HepG2 (cell line): Measurements from ENCODE around the gene MAP3K8. TPM values are rescaled to one million over a fixed set of nuclear protein-coding genes. Genes with fewer than 3 reads are reported as not detected.

Source experiments
- BHLHE40 ChIP-seq: IDR thresholded peaks from 2 replicates; pipeline ENCODE4 v1.6.1; 2011; ENCODE audit warnings: low read length, improper control_type of control experiment
- DNMT3B ChIP-seq: conservative IDR thresholded peaks from 2 replicates; pipeline ENCODE4 v1.6.1; 2016; ENCODE audit warnings: missing biosample characterization, control low read depth
- FOXA3 ChIP-seq: IDR thresholded peaks from 2 replicates; pipeline ENCODE4 v1.6.1; 2016; ENCODE audit warnings: missing genetic modification reagents, missing compliant biosample characterization
- HNF4G ChIP-seq, 2 experiments: sonication (generic) in 1 of 2; formaldehyde crosslinking in 1 of 2; IDR thresholded peaks; 2 replicates each; pipeline versions ENCODE4 v1.4.0 to v1.6.1; 2011 to 2020; ENCODE audit warnings: borderline replicate concordance in 2 of 2, low read depth in 2 of 2, mild to moderate bottlenecking in 2 of 2, low read length in 1 of 2, missing genetic modification reagents in 1 of 2, moderate library complexity in 1 of 2
- HNRNPL ChIP-seq: fragments of 200-400 bp; formaldehyde crosslinking; IDR thresholded peaks from 2 replicates; pipeline ENCODE4 v1.6.1; 2017; ENCODE audit warnings: mild to moderate bottlenecking, low read depth, low read length
- MTA3 ChIP-seq: sonication (generic); formaldehyde crosslinking; IDR thresholded peaks from 2 replicates; pipeline ENCODE4 v1.4.0; 2020; ENCODE audit warnings: missing genetic modification reagents
- NR2F6 ChIP-seq, 2 experiments: IDR thresholded peaks; 2 replicates each; pipeline ENCODE4 v1.6.1; 2016; ENCODE audit warnings: antibody characterized with exemption in 1 of 2, mild to moderate bottlenecking in 1 of 2
- PCBP1 ChIP-seq: fragments of 200-400 bp; formaldehyde crosslinking; IDR thresholded peaks from 2 replicates; pipeline ENCODE4 v1.6.1; 2017; ENCODE audit warnings: mild to moderate bottlenecking, low read depth, low read length, borderline replicate concordance
- RXRB ChIP-seq: IDR thresholded peaks from 2 replicates; pipeline ENCODE4 v1.6.1; 2016; ENCODE audit warnings: borderline replicate concordance, missing genetic modification reagents, missing compliant biosample characterization
- SSRP1 ChIP-seq: IDR thresholded peaks from 2 replicates; pipeline ENCODE4 v1.6.1; 2016; ENCODE audit warnings: control low read depth
- STAT5B ChIP-seq: sonication (generic); formaldehyde crosslinking; IDR thresholded peaks from 2 replicates; pipeline ENCODE4 v1.4.0; 2020; ENCODE audit warnings: missing genetic modification reagents
- ZBTB7B ChIP-seq: sonication (generic); formaldehyde crosslinking; IDR thresholded peaks from 2 replicates; pipeline ENCODE4 v1.4.0; 2020; ENCODE audit warnings: missing genetic modification reagents
- ZNF234 ChIP-seq: sonication (generic); formaldehyde crosslinking; conservative IDR thresholded peaks from 2 replicates; pipeline ENCODE4 v1.5.1; 2020; ENCODE audit warnings: mild to moderate bottlenecking, missing genetic modification reagents
- ZNF44 ChIP-seq: sonication (generic); formaldehyde crosslinking; IDR thresholded peaks from 2 replicates; pipeline ENCODE4 v1.5.1; 2020; ENCODE audit warnings: mild to moderate bottlenecking, missing genetic modification reagents
- ZNF530 ChIP-seq: sonication (generic); formaldehyde crosslinking; IDR thresholded peaks from 2 replicates; pipeline ENCODE4 v1.5.0; 2020; ENCODE audit warnings: low read depth, mild to moderate bottlenecking, missing genetic modification reagents
- ZNF570 ChIP-seq: sonication (generic); formaldehyde crosslinking; IDR thresholded peaks from 2 replicates; pipeline ENCODE4 v1.4.0; 2020; ENCODE audit warnings: mild to moderate bottlenecking, missing genetic modification reagents, borderline replicate concordance
- ZSCAN22 ChIP-seq: sonication (generic); formaldehyde crosslinking; IDR thresholded peaks from 2 replicates; pipeline ENCODE4 v1.4.0; 2020; ENCODE audit warnings: mild to moderate bottlenecking, missing genetic modification reagents
- polyA plus RNA-seq, 8 experiments: library from polyadenylated mRNA; depleted of rRNA in 3 of 8; stranded (reverse) in 7 of 8; unstranded in 1 of 8; fragments of >200 nt; fragmentation: Illumina TruSeq in 4 of 8; extraction: Trizol in 4 of 8; gene quantifications; 2 replicates each; pipeline versions ENCODE4 v1.2.1 to v1.2.3, GENCODE V29; 2011 to 2016; ENCODE audit warnings: low read depth in 4 of 8, missing spikeins in 1 of 8, mixed read lengths in 1 of 8; ENCODE audit not compliant: insufficient read depth in 1 of 8
- total RNA-seq, 5 experiments: library from RNA; depleted of rRNA; stranded (reverse); fragments of >200 nt; fragmentation: Illumina TruSeq; extraction: Trizol; gene quantifications; 2 replicates each; pipeline ENCODE4 v1.2.3, GENCODE V29; 2016; ENCODE audit warnings: low read depth in 1 of 5
- TF ChIP-seq, protein P1 (sequence below): IDR thresholded peaks from 2 replicates; pipeline ENCODE4 v1.6.1; 2012; ENCODE audit warnings: inconsistent platforms
- TF ChIP-seq, protein P2 (sequence below): IDR thresholded peaks from 2 replicates; pipeline ENCODE4 v1.6.1; 2018; ENCODE audit warnings: missing genetic modification reagents, mild to moderate bottlenecking, missing compliant biosample characterization
- TF ChIP-seq, protein P3 (sequence below): sonication (generic); formaldehyde crosslinking; IDR thresholded peaks from 2 replicates; pipeline ENCODE4 v1.5.0; 2020; ENCODE audit warnings: missing genetic modification reagents, mild to moderate bottlenecking, borderline replicate concordance
- TF ChIP-seq, protein P4 (sequence below): IDR thresholded peaks from 2 replicates; pipeline ENCODE4 v1.6.1; 2016; ENCODE audit warnings: missing compliant biosample characterization, missing genetic modification reagents, borderline replicate concordance
- TF ChIP-seq, protein P5 (sequence below): sonication (generic); formaldehyde crosslinking; IDR thresholded peaks from 2 replicates; pipeline ENCODE4 v1.8.0; 2022; ENCODE audit warnings: mild to moderate bottlenecking, missing genetic modification reagents
- TF ChIP-seq, protein P6 (sequence below): IDR thresholded peaks from 2 replicates; pipeline ENCODE4 v1.6.1; 2018; ENCODE audit warnings: missing genetic modification reagents

MAP3K8 gene
- total and polyA plus RNA-seq, 2 of the 13 experiments (the other 11 are each of a cell fraction or from before 2014, with no cell fraction given) = 19.3 to 37.9 TPM

DNA sequence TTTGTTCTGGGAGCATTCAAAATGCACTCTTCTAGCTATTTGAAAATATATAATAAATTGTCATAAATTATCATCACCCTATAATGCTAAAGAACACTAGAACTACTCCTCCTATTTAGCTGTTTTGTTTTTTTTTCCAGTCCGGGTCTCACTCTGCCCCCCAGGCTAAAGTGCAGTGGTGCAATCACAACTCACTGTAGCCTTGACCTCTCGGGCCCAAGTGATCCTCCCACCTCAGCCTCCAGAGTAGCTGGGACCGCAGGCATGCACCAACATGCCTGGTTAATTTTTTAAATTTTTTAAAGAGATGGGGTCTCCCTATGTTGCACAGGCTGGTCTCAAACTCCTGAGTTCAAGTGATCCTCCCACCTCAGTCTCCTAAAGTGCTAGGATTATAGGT, 43.8 kb upstream of the MAP3K8 start (continued):
- TF ChIP-seq, protein P1, sequence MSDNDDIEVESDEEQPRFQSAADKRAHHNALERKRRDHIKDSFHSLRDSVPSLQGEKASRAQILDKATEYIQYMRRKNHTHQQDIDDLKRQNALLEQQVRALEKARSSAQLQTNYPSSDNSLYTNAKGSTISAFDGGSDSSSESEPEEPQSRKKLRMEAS = no peak
- TF ChIP-seq HNRNPL (no peak), ZBTB7B (peak; percentile 42; the same call in 1 of the 2 replicates), PCBP1 (no peak), ZNF530 (no peak), BHLHE40 (no peak), FOXA3 (0 out of 2 replicates have a peak, but pooled peaks have one; percentile 10), ZNF570 (CRISPR knock-in tag) (no peak), MTA3 (CRISPR knock-in tag) (no peak), DNMT3B (CRISPR knock-in tag) (no peak), STAT5B (CRISPR knock-in tag) (no peak), HNF4G (IDR thresholded peaks at IDR 0.05; ENCODE audit: borderline replicate concordance, low read depth, low read length) (peak; percentile 64), HNF4G (CRISPR knock-in tag; IDR thresholded peaks at IDR 0.05; ENCODE audit: borderline replicate concordance, low read depth) (no peak), ZNF44 (CRISPR knock-in tag) (no peak), ZNF234 (CRISPR knock-in tag) (no peak), RXRB (CRISPR knock-in tag) (0 out of 2 replicates have a peak, but pooled peaks have one; percentile 11), SSRP1 (CRISPR knock-in tag) (no peak), ZSCAN22 (CRISPR knock-in tag) (no peak), NR2F6 (IDR thresholded peaks at IDR 0.05) (peak; percentile 80), NR2F6 (CRISPR knock-in tag; IDR thresholded peaks at IDR 0.05) (peak; percentile 87)
- TF ChIP-seq, protein P2, sequence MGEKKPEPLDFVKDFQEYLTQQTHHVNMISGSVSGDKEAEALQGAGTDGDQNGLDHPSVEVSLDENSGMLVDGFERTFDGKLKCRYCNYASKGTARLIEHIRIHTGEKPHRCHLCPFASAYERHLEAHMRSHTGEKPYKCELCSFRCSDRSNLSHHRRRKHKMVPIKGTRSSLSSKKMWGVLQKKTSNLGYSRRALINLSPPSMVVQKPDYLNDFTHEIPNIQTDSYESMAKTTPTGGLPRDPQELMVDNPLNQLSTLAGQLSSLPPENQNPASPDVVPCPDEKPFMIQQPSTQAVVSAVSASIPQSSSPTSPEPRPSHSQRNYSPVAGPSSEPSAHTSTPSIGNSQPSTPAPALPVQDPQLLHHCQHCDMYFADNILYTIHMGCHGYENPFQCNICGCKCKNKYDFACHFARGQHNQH = no peak
- TF ChIP-seq, protein P3, sequence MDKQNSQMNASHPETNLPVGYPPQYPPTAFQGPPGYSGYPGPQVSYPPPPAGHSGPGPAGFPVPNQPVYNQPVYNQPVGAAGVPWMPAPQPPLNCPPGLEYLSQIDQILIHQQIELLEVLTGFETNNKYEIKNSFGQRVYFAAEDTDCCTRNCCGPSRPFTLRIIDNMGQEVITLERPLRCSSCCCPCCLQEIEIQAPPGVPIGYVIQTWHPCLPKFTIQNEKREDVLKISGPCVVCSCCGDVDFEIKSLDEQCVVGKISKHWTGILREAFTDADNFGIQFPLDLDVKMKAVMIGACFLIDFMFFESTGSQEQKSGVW (CRISPR knock-in tag) = no peak
- TF ChIP-seq, protein P4, sequence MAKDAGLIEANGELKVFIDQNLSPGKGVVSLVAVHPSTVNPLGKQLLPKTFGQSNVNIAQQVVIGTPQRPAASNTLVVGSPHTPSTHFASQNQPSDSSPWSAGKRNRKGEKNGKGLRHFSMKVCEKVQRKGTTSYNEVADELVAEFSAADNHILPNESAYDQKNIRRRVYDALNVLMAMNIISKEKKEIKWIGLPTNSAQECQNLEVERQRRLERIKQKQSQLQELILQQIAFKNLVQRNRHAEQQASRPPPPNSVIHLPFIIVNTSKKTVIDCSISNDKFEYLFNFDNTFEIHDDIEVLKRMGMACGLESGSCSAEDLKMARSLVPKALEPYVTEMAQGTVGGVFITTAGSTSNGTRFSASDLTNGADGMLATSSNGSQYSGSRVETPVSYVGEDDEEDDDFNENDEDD (CRISPR knock-in tag) = no peak
- TF ChIP-seq, protein P5, sequence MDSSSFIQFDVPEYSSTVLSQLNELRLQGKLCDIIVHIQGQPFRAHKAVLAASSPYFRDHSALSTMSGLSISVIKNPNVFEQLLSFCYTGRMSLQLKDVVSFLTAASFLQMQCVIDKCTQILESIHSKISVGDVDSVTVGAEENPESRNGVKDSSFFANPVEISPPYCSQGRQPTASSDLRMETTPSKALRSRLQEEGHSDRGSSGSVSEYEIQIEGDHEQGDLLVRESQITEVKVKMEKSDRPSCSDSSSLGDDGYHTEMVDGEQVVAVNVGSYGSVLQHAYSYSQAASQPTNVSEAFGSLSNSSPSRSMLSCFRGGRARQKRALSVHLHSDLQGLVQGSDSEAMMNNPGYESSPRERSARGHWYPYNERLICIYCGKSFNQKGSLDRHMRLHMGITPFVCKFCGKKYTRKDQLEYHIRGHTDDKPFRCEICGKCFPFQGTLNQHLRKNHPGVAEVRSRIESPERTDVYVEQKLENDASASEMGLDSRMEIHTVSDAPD = no peak
- TF ChIP-seq, protein P6, sequence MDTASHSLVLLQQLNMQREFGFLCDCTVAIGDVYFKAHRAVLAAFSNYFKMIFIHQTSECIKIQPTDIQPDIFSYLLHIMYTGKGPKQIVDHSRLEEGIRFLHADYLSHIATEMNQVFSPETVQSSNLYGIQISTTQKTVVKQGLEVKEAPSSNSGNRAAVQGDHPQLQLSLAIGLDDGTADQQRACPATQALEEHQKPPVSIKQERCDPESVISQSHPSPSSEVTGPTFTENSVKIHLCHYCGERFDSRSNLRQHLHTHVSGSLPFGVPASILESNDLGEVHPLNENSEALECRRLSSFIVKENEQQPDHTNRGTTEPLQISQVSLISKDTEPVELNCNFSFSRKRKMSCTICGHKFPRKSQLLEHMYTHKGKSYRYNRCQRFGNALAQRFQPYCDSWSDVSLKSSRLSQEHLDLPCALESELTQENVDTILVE (CRISPR knock-in tag) = no peak
